LNCaP clone FGC (cell line): ENCODE measurements around the gene SNPH.

Experiments used
- DNase-seq: peaks from one replicate; pipeline ENCODE4 v3.0.0-alpha.2; 2011; ENCODE audit warnings: low read depth
- H3K4me3 ChIP-seq: 2 replicates; pipeline ENCODE4 v1.5.1; 2011; ENCODE audit warnings: mild to moderate bottlenecking, low read depth, low read length, control low read depth
- TF ChIP-seq, protein P1 (sequence below): IDR thresholded peaks from 2 replicates; pipeline ENCODE4 v1.5.1; 2012; ENCODE audit warnings: mild to moderate bottlenecking; ENCODE audit not compliant: control insufficient read depth, insufficient read depth; ENCODE audit errors: extremely low read depth

Gene SNPH

DNA sequence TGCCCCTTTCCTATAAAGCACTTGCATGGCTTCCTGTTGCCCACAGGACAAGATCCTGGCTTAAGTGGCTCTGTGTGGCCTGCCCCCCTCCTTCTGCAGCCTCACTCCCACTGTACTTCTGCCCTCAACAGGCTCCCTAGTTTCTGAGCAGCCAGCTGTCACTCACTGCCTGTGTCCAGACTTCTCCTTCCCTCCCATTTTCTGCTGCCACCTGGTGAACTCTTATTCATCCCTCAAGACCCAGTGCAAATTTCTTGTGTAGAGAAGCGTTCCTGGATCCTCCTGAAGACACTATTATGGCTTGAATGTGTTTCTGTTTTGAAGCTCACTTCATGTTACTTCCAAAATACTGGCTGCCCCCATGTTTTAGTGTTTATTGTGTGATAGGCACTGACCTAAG is 26.5 kb downstream of the SNPH start:
- TF ChIP-seq, protein P1, sequence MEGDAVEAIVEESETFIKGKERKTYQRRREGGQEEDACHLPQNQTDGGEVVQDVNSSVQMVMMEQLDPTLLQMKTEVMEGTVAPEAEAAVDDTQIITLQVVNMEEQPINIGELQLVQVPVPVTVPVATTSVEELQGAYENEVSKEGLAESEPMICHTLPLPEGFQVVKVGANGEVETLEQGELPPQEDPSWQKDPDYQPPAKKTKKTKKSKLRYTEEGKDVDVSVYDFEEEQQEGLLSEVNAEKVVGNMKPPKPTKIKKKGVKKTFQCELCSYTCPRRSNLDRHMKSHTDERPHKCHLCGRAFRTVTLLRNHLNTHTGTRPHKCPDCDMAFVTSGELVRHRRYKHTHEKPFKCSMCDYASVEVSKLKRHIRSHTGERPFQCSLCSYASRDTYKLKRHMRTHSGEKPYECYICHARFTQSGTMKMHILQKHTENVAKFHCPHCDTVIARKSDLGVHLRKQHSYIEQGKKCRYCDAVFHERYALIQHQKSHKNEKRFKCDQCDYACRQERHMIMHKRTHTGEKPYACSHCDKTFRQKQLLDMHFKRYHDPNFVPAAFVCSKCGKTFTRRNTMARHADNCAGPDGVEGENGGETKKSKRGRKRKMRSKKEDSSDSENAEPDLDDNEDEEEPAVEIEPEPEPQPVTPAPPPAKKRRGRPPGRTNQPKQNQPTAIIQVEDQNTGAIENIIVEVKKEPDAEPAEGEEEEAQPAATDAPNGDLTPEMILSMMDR = no peak
- no peak overlapping the region for H3K4me3 ChIP-seq
- no peak for DNase-seq

DNA sequence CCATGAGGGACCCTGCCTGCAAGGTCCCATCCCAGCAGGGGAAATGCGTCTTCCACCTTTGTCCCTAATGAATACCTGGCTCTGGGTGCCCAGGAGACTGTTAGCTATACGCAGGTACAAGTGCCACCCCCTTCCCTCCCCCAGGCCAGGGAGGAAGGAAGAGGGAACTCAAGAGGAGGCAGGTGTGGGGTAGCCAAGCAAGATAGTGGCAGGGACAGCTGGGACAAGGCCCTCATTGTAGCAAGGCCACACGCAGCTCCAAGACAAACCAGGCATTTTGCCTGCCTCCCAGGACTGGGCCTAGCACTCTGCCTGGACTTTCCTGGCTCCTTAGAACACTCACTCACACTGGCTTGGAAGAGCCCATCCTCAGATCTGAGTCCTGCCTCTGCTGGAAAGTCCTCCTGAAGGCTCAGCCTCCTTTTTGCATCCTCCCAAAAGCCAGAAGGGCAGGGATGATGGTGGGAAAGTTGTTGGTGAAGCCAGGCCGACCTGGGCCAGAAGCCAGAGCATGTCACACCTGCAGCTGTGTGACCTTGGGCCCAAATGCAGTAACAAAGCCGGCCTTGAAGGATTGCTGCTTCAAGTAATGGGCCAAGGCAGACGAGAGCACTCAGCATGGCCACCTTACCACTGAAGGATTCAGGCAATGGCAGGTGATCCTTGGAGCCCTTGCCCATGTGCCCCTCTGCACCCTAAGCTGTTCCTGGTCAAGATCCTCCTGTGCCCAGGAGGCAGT is 27.7 kb downstream of the SNPH start:
- H3K4me3 ChIP-seq = no peak overlapping the region
- TF ChIP-seq, protein P1 = no peak
- DNase-seq = no peak

DNA sequence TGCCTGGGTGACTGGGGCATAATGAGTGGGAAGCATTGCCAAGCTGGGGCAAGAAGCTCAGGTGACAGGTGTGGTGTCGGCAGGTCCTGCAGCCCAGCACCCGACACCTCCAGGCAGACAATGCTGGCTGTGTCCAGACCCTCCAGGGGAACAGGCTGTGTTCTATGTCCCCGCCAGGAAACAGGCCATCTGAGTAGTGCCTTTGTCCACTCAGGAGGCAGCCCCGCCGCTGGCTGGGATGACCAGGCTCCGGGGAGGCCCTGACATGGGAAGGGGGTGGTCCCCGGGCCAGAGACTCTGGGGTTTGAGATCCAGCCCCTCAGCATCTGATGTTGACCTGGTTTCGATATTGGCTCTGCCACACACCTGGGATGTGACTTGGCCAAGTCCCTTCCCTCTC is 28.4 kb downstream of the SNPH start:
- DNase-seq = no peak
- no peak overlapping the region for H3K4me3 ChIP-seq
- TF ChIP-seq, protein P1 = no peak

DNA sequence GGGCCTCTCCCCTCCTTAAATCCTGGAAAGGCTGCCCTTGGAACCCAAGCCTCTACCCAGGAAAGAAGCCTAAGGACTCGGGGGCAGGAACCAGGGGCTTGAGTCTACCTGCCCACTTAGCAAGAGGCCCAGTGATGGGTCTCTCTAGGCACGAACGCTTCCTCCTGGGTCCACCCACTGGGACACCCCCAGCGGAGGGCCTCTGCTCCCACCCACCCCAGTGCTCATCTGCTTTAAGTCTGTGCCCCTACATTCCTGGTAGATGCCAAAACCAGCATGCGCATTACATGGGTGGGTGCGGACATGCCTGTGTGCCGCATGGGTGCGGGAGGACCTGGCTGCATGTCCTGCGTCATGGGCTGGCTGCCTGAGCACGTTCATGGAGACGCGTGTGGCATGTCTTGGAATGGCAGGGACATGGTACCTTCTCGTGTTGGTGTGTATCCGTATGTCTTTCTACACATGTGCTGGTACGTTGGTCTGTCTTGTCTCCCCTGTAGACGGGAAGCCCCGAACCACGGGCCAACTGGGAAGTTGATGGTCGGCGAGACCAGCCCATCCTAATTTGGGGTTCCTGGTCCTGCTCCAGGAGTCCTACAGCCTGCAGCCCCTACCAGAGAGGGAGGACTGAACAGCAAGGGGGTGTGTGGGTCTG is 29.3 kb downstream of the SNPH start:
- TF ChIP-seq, protein P1 = no peak
- DNase-seq = no peak
- H3K4me3 ChIP-seq = no peak overlapping the region

DNA sequence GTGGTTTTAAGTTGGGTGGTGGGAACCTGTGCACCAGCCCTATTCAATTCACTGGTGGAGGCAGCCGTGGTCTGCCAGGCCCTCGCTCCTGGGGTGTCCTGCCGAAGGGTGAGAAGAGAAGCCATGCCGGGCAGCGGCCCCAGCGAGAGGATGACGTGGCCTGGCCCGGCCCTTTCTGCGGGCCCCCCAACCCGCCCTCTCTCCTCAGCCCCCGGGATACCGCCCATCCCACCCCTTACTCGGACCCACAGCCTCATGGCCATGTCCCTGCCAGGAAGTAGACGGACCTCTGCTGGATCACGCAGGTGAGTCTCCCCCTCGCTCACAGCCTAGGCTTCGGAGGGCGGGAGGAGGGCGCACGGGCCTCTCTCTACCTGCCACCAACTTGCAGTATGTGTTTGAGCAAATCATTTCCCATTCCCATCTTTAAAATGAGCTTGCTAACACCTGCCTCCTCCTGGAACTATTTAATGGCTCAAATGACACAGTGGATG is 30.1 kb downstream of the SNPH start:
- TF ChIP-seq, protein P1 = no peak
- DNase-seq = no peak
- H3K4me3 ChIP-seq = no peak overlapping the region

DNA sequence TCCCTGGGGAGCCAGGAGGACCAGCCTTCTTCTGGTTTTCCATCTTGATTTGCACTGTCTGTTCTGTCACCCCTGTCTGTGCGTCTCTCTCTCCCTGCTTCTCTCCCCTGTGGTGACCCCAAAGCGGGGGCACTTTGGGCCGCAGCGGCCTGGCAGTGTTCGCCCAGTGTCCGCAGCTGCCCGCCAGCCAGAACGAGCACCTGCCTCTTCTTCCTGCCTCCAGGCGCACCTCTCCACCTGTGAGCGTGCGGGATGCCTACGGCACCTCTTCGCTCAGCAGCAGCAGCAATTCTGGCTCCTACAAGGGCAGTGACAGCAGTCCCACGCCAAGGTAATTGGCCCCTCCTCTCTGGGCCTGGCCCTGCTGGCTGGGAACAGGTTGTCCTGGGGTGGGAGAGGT is 30.8 kb downstream of the SNPH start:
- TF ChIP-seq, protein P1 = no peak
- DNase-seq = no peak
- H3K4me3 ChIP-seq = no peak overlapping the region
